ENCODE data around the gene KRT76.

The KRT76 gene

GRCh38 chr12:52801773-52802172, 24.6 kb upstream of the KRT76 start:
- Histone ChIP-seq H3K9me3 (no peaks in the 10 kb centered on the region), H3K4me1 (ENCODE audit: control insufficient read depth in 1 of 2, insufficient read depth in 1 of 2, low read depth in 1 of 2, low read length in 1 of 2) (no peaks in the 10 kb centered on the region)
- TF ChIP-seq CTCF (IDR thresholded peaks at IDR 0.05): no peak

GRCh38 chr12:52800259-52800917, 23.2 kb upstream of the KRT76 start:
- H3K36me3 ChIP-seq: no peaks in the 10 kb centered on the region
- no peaks in the 10 kb centered on the region for H3K4me1 ChIP-seq (ENCODE audit: control insufficient read depth in 1 of 2, insufficient read depth in 1 of 2, low read depth in 1 of 2, low read length in 1 of 2)
- H3K9me3 ChIP-seq: no peaks in the 10 kb centered on the region
- no peak overlapping the region for H3K4me3 ChIP-seq (ENCODE audit: low read depth in 1 of 2, low read length in 1 of 2)
- no peaks in the 10 kb centered on the region for H3K27me3 ChIP-seq
- no peak overlapping the region for H3K27ac ChIP-seq
- TF ChIP-seq CTCF (IDR thresholded peaks at IDR 0.05): no peak

More at GRCh38 chr12:52801773-52802172, 24.6 kb upstream of the KRT76 start:
- Histone ChIP-seq H3K36me3 (no peaks in the 10 kb centered on the region), H3K27ac (no peak overlapping the region), H3K27me3 (no peaks in the 10 kb centered on the region), H3K4me3 (ENCODE audit: low read depth in 1 of 2, low read length in 1 of 2) (no peak overlapping the region)

GRCh38 chr12:52799505-52800211, 22.5 kb upstream of the KRT76 start:
- H3K4me3 ChIP-seq (ENCODE audit: low read depth in 1 of 2, low read length in 1 of 2): no peak overlapping the region
- no peaks in the 10 kb centered on the region for H3K27me3 ChIP-seq
- no peaks in the 10 kb centered on the region for H3K36me3 ChIP-seq
- no peak for TF ChIP-seq CTCF (IDR thresholded peaks at IDR 0.05)
- H3K9me3 ChIP-seq: no peaks in the 10 kb centered on the region
- H3K27ac ChIP-seq: no peak overlapping the region
- H3K4me1 ChIP-seq (ENCODE audit: control insufficient read depth in 1 of 2, insufficient read depth in 1 of 2, low read depth in 1 of 2, low read length in 1 of 2): no peaks in the 10 kb centered on the region

GRCh38 chr12:52798671-52799504, 21.7 kb upstream of the KRT76 start:
- TF ChIP-seq CTCF (IDR thresholded peaks at IDR 0.05): no peak
- Histone ChIP-seq H3K36me3 (no peaks in the 10 kb centered on the region), H3K27me3 (no peaks in the 10 kb centered on the region), H3K9me3 (no peaks in the 10 kb centered on the region), H3K4me3 (ENCODE audit: low read depth in 1 of 2, low read length in 1 of 2) (no peak overlapping the region), H3K4me1 (ENCODE audit: control insufficient read depth in 1 of 2, insufficient read depth in 1 of 2, low read depth in 1 of 2, low read length in 1 of 2) (no peaks in the 10 kb centered on the region), H3K27ac (no peak overlapping the region)

- no peak for TF ChIP-seq CTCF (IDR thresholded peaks at IDR 0.05)
- H3K27me3 ChIP-seq: no peaks in the 10 kb centered on the region
These were observed 21.0 kb upstream of the KRT76 start for GRCh38 chr12:52798003-52798670.

More at GRCh38 chr12:52798003-52798670, 21.0 kb upstream of the KRT76 start:
- Histone ChIP-seq H3K36me3 (no peaks in the 10 kb centered on the region), H3K9me3 (no peaks in the 10 kb centered on the region), H3K4me1 (ENCODE audit: control insufficient read depth in 1 of 2, insufficient read depth in 1 of 2, low read depth in 1 of 2, low read length in 1 of 2) (no peaks in the 10 kb centered on the region), H3K4me3 (ENCODE audit: low read depth in 1 of 2, low read length in 1 of 2) (no peak overlapping the region), H3K27ac (no peak overlapping the region)
